Neural cell (in vitro differentiated cells): ENCODE results near the gene RASAL2. TPM values are rescaled to one million over a fixed set of nuclear protein-coding genes. Genes with fewer than 3 reads are reported as not detected.

Experiments used
- H2AFZ ChIP-seq: fragments of 200-600, 300-800 bp; sonication (generic), shearing (Covaris generic); 2 replicates; pipeline ENCODE4 v1.6.0; 2014; ENCODE audit warnings: low read depth, mild to moderate bottlenecking, antibody characterized with exemption, low read length, moderate library complexity
- H3F3A ChIP-seq: fragments of 200-600 bp; shearing (Covaris generic); 2 replicates; pipeline ENCODE4 v1.6.1; 2016; ENCODE audit warnings: mild to moderate bottlenecking, moderate library complexity, mixed read lengths, antibody characterized with exemption, low read length; ENCODE audit not compliant: insufficient read depth, poor library complexity, severe bottlenecking
- H3K27ac ChIP-seq: fragments of 200-600, 300-800 bp; sonication (generic), shearing (Covaris generic); 2 replicates; pipeline ENCODE4 v1.5.1; 2014; ENCODE audit warnings: mild to moderate bottlenecking, low read length, moderate library complexity
- H3K27me3 ChIP-seq: fragments of 300-800, 200-600 bp; sonication (generic), shearing (Covaris generic); 2 replicates; pipeline ENCODE4 v1.6.0; 2014; ENCODE audit warnings: mild to moderate bottlenecking, low read depth, low read length, moderate library complexity; ENCODE audit not compliant: insufficient read depth
- H3K36me3 ChIP-seq: fragments of 300-800, 200-600 bp; sonication (generic), shearing (Covaris generic); 2 replicates; pipeline ENCODE4 v1.5.1; 2014; ENCODE audit warnings: mild to moderate bottlenecking, antibody characterized with exemption, low read length, moderate library complexity; ENCODE audit not compliant: insufficient read depth
- H3K4me2 ChIP-seq: fragments of 300-800, 200-600 bp; sonication (generic), shearing (Covaris generic); 2 replicates; pipeline ENCODE4 v1.6.0; 2014; ENCODE audit warnings: mild to moderate bottlenecking, low read length
- H3K4me3 ChIP-seq: fragments of 300-800, 200-600 bp; sonication (generic), shearing (Covaris generic); 2 replicates; pipeline ENCODE4 v1.5.1; 2014; ENCODE audit warnings: mild to moderate bottlenecking, low read length, moderate library complexity
- H3K79me2 ChIP-seq: fragments of 200-600 bp; shearing (Covaris generic); replicated peaks from 2 replicates; pipeline ENCODE4 v1.6.0; 2014; ENCODE audit warnings: mild to moderate bottlenecking, low read length, moderate library complexity; ENCODE audit not compliant: insufficient read depth
- H3K9ac ChIP-seq: fragments of 300-800, 200-600 bp; sonication (generic), shearing (Covaris generic); 2 replicates; pipeline ENCODE4 v1.6.1; 2016; ENCODE audit warnings: mild to moderate bottlenecking, low read length, mixed read lengths
- H3K9me2 ChIP-seq: fragments of 200-600 bp; shearing (Covaris generic); 2 replicates; pipeline ENCODE4 v1.6.1; 2016; ENCODE audit warnings: mild to moderate bottlenecking, low read length, mixed read lengths; ENCODE audit not compliant: insufficient read depth
- H3K9me3 ChIP-seq: fragments of 200-600, 300-800 bp; sonication (generic), shearing (Covaris generic); 2 replicates; pipeline ENCODE4 v1.6.1; 2016; ENCODE audit warnings: mild to moderate bottlenecking, mixed run types, low read length, moderate library complexity, mixed read lengths
- H4K20me1 ChIP-seq: fragments of 200-600 bp; shearing (Covaris generic); 2 replicates; pipeline ENCODE4 v1.6.1; 2016; ENCODE audit warnings: mild to moderate bottlenecking, mixed run types; ENCODE audit not compliant: insufficient read depth
- EP300 ChIP-seq: fragments of 450-650 bp; conservative IDR thresholded peaks from 2 replicates; pipeline ENCODE4 v1.6.1; 2014; ENCODE audit warnings: antibody characterized with exemption, mild to moderate bottlenecking, moderate library complexity; ENCODE audit not compliant: poor library complexity, severe bottlenecking
- EZH2 ChIP-seq: fragments of 200-600, 300-800 bp; shearing (Covaris generic), sonication (generic); IDR thresholded peaks from 2 replicates; pipeline ENCODE4 v1.6.1; 2014; ENCODE audit warnings: antibody characterized with exemption, low read length, borderline replicate concordance, mild to moderate bottlenecking; ENCODE audit not compliant: insufficient read depth, poor library complexity, severe bottlenecking
- MXI1 ChIP-seq: fragments of 450-650 bp; conservative IDR thresholded peaks from 2 replicates; pipeline ENCODE4 v1.6.1; 2014; ENCODE audit warnings: antibody characterized with exemption, mild to moderate bottlenecking; ENCODE audit not compliant: poor library complexity, severe bottlenecking
- POLR2AphosphoS5 ChIP-seq: IDR thresholded peaks from 2 replicates; pipeline ENCODE4 v1.6.1; 2012
- RAD21 ChIP-seq: fragments of 450-650 bp; conservative IDR thresholded peaks from 2 replicates; pipeline ENCODE4 v1.6.1; 2014; ENCODE audit warnings: antibody characterized with exemption, mild to moderate bottlenecking, moderate library complexity
- SMC3 ChIP-seq: fragments of 450-650 bp; conservative IDR thresholded peaks from 2 replicates; pipeline ENCODE4 v1.6.1; 2014; ENCODE audit warnings: antibody characterized with exemption, mild to moderate bottlenecking, moderate library complexity; ENCODE audit not compliant: poor library complexity
- TAF1 ChIP-seq: IDR thresholded peaks from 2 replicates; pipeline ENCODE4 v1.6.1; 2012; ENCODE audit warnings: low read depth
- polyA plus RNA-seq: library from polyadenylated mRNA; depleted of rRNA; stranded (reverse); fragments of >200 nt; gene quantifications from 2 replicates; pipeline ENCODE4 v1.2.3, GENCODE V29; 2014
- TF ChIP-seq, protein P1 (sequence below): IDR thresholded peaks from 2 replicates; pipeline ENCODE4 v1.6.1; 2012; ENCODE audit warnings: borderline replicate concordance
- TF ChIP-seq, protein P2 (sequence below): fragments of 450-650 bp; IDR thresholded peaks from 2 replicates; pipeline ENCODE4 v1.5.1; 2014; ENCODE audit warnings: antibody characterized with exemption, mild to moderate bottlenecking, moderate library complexity; ENCODE audit not compliant: poor library complexity, severe bottlenecking

Gene RASAL2
- polyA plus RNA-seq, 1 donor from 2014 or later = 73.3 TPM

DNA sequence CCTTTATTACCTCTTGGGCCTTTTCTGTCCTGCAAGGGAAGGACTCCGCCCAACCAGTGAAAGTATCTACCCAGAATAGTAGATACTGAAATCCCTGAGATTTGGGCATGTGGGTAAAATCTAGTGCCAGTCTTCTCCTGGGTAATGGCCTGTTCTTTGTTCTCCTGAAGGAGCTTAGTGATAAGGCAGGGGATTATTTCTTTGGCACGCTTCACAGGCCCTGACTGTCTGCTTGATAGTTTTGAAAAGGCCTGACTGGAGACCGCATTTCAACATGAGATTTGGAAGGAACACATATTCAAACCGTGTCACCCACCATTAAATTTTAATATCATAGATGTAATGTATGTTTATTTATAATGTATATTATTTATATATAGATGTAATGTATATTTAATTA, 48.9 kb downstream of the RASAL2 start:
- TF ChIP-seq EZH2 (no peak), EP300 (no peak), TAF1 (no peak), RAD21 (no peak), SMC3 (no peak), MXI1 (no peak), POLR2AphosphoS5 (no peak)
- TF ChIP-seq, protein P1, sequence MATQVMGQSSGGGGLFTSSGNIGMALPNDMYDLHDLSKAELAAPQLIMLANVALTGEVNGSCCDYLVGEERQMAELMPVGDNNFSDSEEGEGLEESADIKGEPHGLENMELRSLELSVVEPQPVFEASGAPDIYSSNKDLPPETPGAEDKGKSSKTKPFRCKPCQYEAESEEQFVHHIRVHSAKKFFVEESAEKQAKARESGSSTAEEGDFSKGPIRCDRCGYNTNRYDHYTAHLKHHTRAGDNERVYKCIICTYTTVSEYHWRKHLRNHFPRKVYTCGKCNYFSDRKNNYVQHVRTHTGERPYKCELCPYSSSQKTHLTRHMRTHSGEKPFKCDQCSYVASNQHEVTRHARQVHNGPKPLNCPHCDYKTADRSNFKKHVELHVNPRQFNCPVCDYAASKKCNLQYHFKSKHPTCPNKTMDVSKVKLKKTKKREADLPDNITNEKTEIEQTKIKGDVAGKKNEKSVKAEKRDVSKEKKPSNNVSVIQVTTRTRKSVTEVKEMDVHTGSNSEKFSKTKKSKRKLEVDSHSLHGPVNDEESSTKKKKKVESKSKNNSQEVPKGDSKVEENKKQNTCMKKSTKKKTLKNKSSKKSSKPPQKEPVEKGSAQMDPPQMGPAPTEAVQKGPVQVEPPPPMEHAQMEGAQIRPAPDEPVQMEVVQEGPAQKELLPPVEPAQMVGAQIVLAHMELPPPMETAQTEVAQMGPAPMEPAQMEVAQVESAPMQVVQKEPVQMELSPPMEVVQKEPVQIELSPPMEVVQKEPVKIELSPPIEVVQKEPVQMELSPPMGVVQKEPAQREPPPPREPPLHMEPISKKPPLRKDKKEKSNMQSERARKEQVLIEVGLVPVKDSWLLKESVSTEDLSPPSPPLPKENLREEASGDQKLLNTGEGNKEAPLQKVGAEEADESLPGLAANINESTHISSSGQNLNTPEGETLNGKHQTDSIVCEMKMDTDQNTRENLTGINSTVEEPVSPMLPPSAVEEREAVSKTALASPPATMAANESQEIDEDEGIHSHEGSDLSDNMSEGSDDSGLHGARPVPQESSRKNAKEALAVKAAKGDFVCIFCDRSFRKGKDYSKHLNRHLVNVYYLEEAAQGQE = no peak
- TF ChIP-seq, protein P2, sequence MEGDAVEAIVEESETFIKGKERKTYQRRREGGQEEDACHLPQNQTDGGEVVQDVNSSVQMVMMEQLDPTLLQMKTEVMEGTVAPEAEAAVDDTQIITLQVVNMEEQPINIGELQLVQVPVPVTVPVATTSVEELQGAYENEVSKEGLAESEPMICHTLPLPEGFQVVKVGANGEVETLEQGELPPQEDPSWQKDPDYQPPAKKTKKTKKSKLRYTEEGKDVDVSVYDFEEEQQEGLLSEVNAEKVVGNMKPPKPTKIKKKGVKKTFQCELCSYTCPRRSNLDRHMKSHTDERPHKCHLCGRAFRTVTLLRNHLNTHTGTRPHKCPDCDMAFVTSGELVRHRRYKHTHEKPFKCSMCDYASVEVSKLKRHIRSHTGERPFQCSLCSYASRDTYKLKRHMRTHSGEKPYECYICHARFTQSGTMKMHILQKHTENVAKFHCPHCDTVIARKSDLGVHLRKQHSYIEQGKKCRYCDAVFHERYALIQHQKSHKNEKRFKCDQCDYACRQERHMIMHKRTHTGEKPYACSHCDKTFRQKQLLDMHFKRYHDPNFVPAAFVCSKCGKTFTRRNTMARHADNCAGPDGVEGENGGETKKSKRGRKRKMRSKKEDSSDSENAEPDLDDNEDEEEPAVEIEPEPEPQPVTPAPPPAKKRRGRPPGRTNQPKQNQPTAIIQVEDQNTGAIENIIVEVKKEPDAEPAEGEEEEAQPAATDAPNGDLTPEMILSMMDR = no peak
- no peaks in the 10 kb centered on the region for H3K79me2 ChIP-seq

DNA sequence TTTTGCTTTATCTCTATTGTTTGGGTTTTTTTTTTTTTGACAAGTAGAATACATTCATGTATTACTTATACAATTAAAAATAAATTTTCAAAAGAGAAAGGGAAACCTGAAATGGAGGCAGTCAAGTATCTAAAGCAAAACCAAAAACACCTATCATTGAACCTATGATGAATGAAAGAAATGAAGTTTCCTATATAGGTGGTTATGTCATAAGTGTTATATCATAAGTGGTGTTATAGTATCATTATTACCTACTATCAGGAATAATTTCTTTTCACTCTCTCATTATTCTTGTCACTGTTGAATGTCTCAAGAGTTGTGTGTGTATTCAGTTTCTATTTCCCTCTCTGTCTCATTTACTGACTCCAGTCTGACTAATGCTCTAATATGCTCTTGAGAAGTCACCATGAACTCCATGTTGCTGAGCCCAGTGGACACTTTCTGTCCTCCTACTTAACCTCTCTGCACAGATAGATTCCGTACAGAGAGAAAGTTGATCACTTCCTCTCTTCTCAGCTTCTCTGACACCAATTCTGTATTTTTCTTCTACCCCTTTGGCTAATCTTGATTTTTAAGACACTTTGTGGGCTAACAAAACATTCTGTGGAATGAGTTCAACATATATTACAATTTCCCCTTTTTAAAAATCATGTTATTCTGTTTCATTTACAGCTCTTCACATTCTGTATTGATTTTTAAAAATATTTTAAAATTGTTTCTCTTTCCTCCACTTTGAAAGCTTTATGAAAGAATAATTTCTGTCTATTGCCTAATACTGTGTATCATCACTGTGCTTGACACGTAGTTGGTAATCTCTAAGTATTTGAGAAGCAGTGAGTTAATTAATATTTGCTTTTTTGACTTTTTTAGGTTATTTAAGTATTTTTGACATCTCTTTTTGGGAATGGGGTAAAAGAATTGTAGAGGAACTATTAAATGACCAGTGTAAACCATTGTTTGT, 50.1 kb downstream of the RASAL2 start:
- H3K79me2 ChIP-seq = no peaks in the 10 kb centered on the region

More for the DNA sequence above, 48.9 kb downstream of the RASAL2 start:
- Histone ChIP-seq H3K4me3 (no peak overlapping the region), H3K9me3 (no peaks in the 10 kb centered on the region), H3F3A (no peaks in the 10 kb centered on the region), H2AFZ (no peak overlapping the region), H3K27ac (no peak overlapping the region), H3K36me3 (no peaks in the 10 kb centered on the region), H4K20me1 (no peaks in the 10 kb centered on the region), H3K27me3 (no peaks in the 10 kb centered on the region), H3K4me2 (no peak overlapping the region), H3K9ac (no peak overlapping the region), H3K9me2 (peaks cover 4% of the 10 kb centered on the region)

More for the DNA sequence above, 50.1 kb downstream of the RASAL2 start:
- Histone ChIP-seq H2AFZ (no peak overlapping the region), H3K4me2 (no peak overlapping the region), H3K9ac (no peak overlapping the region), H3K36me3 (no peaks in the 10 kb centered on the region), H3K9me2 (peaks cover 4% of the 10 kb centered on the region), H3K27ac (no peak overlapping the region), H3K27me3 (no peaks in the 10 kb centered on the region), H3K4me3 (no peak overlapping the region), H4K20me1 (no peaks in the 10 kb centered on the region), H3F3A (no peaks in the 10 kb centered on the region), H3K9me3 (no peaks in the 10 kb centered on the region)
- no peak for TF ChIP-seq POLR2AphosphoS5
- TF ChIP-seq, protein P2 = no peak
- no peak for TF ChIP-seq MXI1
- TF ChIP-seq, protein P1 = no peak
- no peak for TF ChIP-seq SMC3
- TF ChIP-seq EZH2 = no peak
- no peak for TF ChIP-seq EP300
- TF ChIP-seq TAF1 = no peak
